ENCODE data around the gene NSMCE1.

Gene NSMCE1

GRCh38 chr16:27232901-27233625 lies 35.5 kb downstream of the NSMCE1 start:
- FAIRE-seq (no peak), DNase-seq (ENCODE audit: low spot score) (no peak)

- FAIRE-seq, result no peak
- DNase-seq (ENCODE audit: low spot score), result no peak
Observed at GRCh38 chr16:27232061-27232900, 36.3 kb downstream of the NSMCE1 start.

GRCh38 chr16:27231692-27232060 lies 36.9 kb downstream of the NSMCE1 start:
- DNase-seq (ENCODE audit: low spot score), result no peak
- FAIRE-seq, result no peak

- FAIRE-seq, result no peak
- DNase-seq (ENCODE audit: low spot score), result no peak
Observed at GRCh38 chr16:27230562-27231001, 38.0 kb downstream of the NSMCE1 start.

- FAIRE-seq (no peak), DNase-seq (ENCODE audit: low spot score) (no peak)
Observed at GRCh38 chr16:27229891-27230470, 38.6 kb downstream of the NSMCE1 start.

GRCh38 chr16:27228621-27229501 lies 39.7 kb downstream of the NSMCE1 start:
- no peak for DNase-seq (ENCODE audit: low spot score)
- no peak for FAIRE-seq

GRCh38 chr16:27228045-27228444 lies 40.5 kb downstream of the NSMCE1 start:
- FAIRE-seq (no peak), DNase-seq (ENCODE audit: low spot score) (no peak)

- FAIRE-seq (no peak), DNase-seq (ENCODE audit: low spot score) (no peak)
Observed at GRCh38 chr16:27226976-27227705, 41.4 kb downstream of the NSMCE1 start.

- no peak for FAIRE-seq
- no peak for DNase-seq (ENCODE audit: low spot score)
Observed at GRCh38 chr16:27226476-27226875, 42.1 kb downstream of the NSMCE1 start.

GRCh38 chr16:27225536-27226360 lies 42.8 kb downstream of the NSMCE1 start:
- no peak for DNase-seq (ENCODE audit: low spot score)
- no peak for FAIRE-seq

- FAIRE-seq (no peak), DNase-seq (ENCODE audit: low spot score) (no peak)
Observed at GRCh38 chr16:27224741-27225300, 43.8 kb downstream of the NSMCE1 start.

GRCh38 chr16:27224271-27224737 lies 44.3 kb downstream of the NSMCE1 start:
- DNase-seq (ENCODE audit: low spot score) (no peak), FAIRE-seq (no peak)

- no peak for FAIRE-seq
- no peak for DNase-seq (ENCODE audit: low spot score)
Observed at GRCh38 chr16:27223701-27224100, 44.9 kb downstream of the NSMCE1 start.

GRCh38 chr16:27223226-27223610 lies 45.4 kb downstream of the NSMCE1 start:
- FAIRE-seq, result no peak
- DNase-seq (ENCODE audit: low spot score), result no peak

- FAIRE-seq (no peak), DNase-seq (ENCODE audit: low spot score) (peak; percentile 72)
Observed at GRCh38 chr16:27222249-27223225, 46.0 kb downstream of the NSMCE1 start.

GRCh38 chr16:27221576-27222248 lies 46.9 kb downstream of the NSMCE1 start:
- FAIRE-seq (no peak), DNase-seq (ENCODE audit: low spot score) (no peak)

GRCh38 chr16:27220991-27221390 lies 47.6 kb downstream of the NSMCE1 start:
- FAIRE-seq, result no peak

GRCh38 chr16:27220527-27220926 lies 48.0 kb downstream of the NSMCE1 start:
- FAIRE-seq (no peak), DNase-seq (ENCODE audit: low spot score) (no peak)

More at GRCh38 chr16:27220991-27221390, 47.6 kb downstream of the NSMCE1 start:
- no peak for DNase-seq (ENCODE audit: low spot score)

Measured in RCC 7860 (cell line).